NCI-H524 treated with DMSO at 0.1 percent for 48 hours (cell line): ENCODE results near the gene COLQ.

Experiments
- DNase-seq: peaks from one replicate; lab custom pipeline; 2025; lab: John Stamatoyannopoulos, UW

The COLQ gene

GRCh38 chr3:15520185-15520584 lies 1.3 kb downstream of the COLQ start:
- no peak for DNase-seq

GRCh38 chr3:15519096-15519495 lies 2.4 kb downstream of the COLQ start:
- no peak for DNase-seq

GRCh38 chr3:15514663-15515340 lies 6.7 kb downstream of the COLQ start:
- DNase-seq = no peak

GRCh38 chr3:15513810-15514662 lies 7.5 kb downstream of the COLQ start:
- DNase-seq = no peak

GRCh38 chr3:15513116-15513515 lies 8.4 kb downstream of the COLQ start:
- no peak for DNase-seq

- DNase-seq = no peak
Observed at GRCh38 chr3:15512166-15512565, 9.3 kb downstream of the COLQ start.

GRCh38 chr3:15511156-15511555 lies 10.3 kb downstream of the COLQ start:
- no peak for DNase-seq

- DNase-seq = no peak
Observed at GRCh38 chr3:15510493-15510892, 11.0 kb downstream of the COLQ start.

- DNase-seq = no peak
Observed at GRCh38 chr3:15506571-15506970, 14.9 kb downstream of the COLQ start.

GRCh38 chr3:15505479-15506165 lies 15.9 kb downstream of the COLQ start:
- DNase-seq = no peak

- DNase-seq = no peak
Observed at GRCh38 chr3:15502616-15503015, 18.9 kb downstream of the COLQ start.

- peak; percentile 45 for DNase-seq
Observed at GRCh38 chr3:15501126-15501525, 20.4 kb downstream of the COLQ start.

- DNase-seq = no peak
Observed at GRCh38 chr3:15500107-15500724, 21.3 kb downstream of the COLQ start.

- no peak for DNase-seq
Observed at GRCh38 chr3:15499536-15499935, 22.0 kb downstream of the COLQ start.

- DNase-seq = no peak
Observed at GRCh38 chr3:15498431-15499214, 22.9 kb downstream of the COLQ start.

- DNase-seq = peak; percentile 16
Observed at GRCh38 chr3:15497964-15498363, 23.5 kb downstream of the COLQ start.

- no peak for DNase-seq
Observed at GRCh38 chr3:15496341-15496664, 25.2 kb downstream of the COLQ start.

- no peak for DNase-seq
Observed at GRCh38 chr3:15495461-15496340, 25.8 kb downstream of the COLQ start.

- no peak for DNase-seq
Observed at GRCh38 chr3:15493436-15493835, 28.1 kb downstream of the COLQ start.

- no peak for DNase-seq
Observed at GRCh38 chr3:15492847-15493360, 28.6 kb downstream of the COLQ start.

- no peak for DNase-seq
Observed at GRCh38 chr3:15491143-15491542, 30.4 kb downstream of the COLQ start.
